ENCODE results near the gene PARD3B. TPM values are rescaled to one million over a fixed set of nuclear protein-coding genes. Genes with fewer than 3 reads are reported as not detected.

Gene PARD3B
- total RNA-seq, 4 donors from 2014 or later, result 21.8 to 85.6 (median 36.1) TPM

- Histone ChIP-seq H3K4me3 (no peak overlapping the region), H3K27ac (no peak overlapping the region), H3K9me3 (no peaks in the 10 kb centered on the region), H3K27me3 (no peaks in the 10 kb centered on the region), H3K4me1 (no peaks in the 10 kb centered on the region), H3K36me3 (no peaks in the 10 kb centered on the region)
- intact Hi-C loops (cut with DNase I; ENCODE audit: low total_unique reads), result no loop called here
- no peak for DNase-seq
- TF ChIP-seq, protein P1, sequence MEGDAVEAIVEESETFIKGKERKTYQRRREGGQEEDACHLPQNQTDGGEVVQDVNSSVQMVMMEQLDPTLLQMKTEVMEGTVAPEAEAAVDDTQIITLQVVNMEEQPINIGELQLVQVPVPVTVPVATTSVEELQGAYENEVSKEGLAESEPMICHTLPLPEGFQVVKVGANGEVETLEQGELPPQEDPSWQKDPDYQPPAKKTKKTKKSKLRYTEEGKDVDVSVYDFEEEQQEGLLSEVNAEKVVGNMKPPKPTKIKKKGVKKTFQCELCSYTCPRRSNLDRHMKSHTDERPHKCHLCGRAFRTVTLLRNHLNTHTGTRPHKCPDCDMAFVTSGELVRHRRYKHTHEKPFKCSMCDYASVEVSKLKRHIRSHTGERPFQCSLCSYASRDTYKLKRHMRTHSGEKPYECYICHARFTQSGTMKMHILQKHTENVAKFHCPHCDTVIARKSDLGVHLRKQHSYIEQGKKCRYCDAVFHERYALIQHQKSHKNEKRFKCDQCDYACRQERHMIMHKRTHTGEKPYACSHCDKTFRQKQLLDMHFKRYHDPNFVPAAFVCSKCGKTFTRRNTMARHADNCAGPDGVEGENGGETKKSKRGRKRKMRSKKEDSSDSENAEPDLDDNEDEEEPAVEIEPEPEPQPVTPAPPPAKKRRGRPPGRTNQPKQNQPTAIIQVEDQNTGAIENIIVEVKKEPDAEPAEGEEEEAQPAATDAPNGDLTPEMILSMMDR (IDR thresholded peaks at IDR 0.05), result no peak
- TF ChIP-seq POLR2A (IDR thresholded peaks at IDR 0.05), result no peak
Observed at GRCh38 chr2:204885747-204886146, 340.5 kb downstream of the PARD3B start.

- no peaks in the 10 kb centered on the region for H3K4me1 ChIP-seq
- no peak for TF ChIP-seq POLR2A (IDR thresholded peaks at IDR 0.05)
- TF ChIP-seq, protein P1 (IDR thresholded peaks at IDR 0.05), result no peak
- no peaks in the 10 kb centered on the region for H3K27me3 ChIP-seq
- no peak overlapping the region for H3K4me3 ChIP-seq
- intact Hi-C loops (cut with DNase I; ENCODE audit: low total_unique reads), result no loop called here
- no peak for DNase-seq
- no peaks in the 10 kb centered on the region for H3K9me3 ChIP-seq
- H3K27ac ChIP-seq, result no peak overlapping the region
- no peaks in the 10 kb centered on the region for H3K36me3 ChIP-seq
Observed at GRCh38 chr2:204886713-204887112, 341.4 kb downstream of the PARD3B start.

DNA sequence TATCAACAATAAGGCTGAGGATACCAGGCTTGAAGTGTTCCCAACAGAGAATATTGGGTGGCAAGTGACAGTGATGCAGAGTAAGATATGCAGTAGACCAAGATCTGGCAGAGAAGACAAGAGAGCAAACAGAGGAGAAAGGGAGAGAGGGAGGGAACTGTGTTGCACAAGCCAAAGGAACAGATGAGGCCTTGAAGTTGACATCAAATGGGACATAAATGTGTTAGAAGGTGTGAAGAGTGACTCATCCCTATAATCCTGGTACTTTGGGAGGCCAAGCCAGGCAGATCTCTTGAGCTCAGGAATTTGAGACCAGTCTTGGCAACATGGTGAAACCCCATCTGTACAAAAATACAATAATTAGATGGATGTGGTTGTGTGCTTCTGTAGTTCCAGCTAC lies 342.9 kb downstream of the PARD3B start:
- intact Hi-C loops (cut with DNase I; ENCODE audit: low total_unique reads), result no loop called here
- Histone ChIP-seq H3K4me1 (no peaks in the 10 kb centered on the region), H3K36me3 (no peaks in the 10 kb centered on the region), H3K27ac (no peak overlapping the region), H3K27me3 (no peaks in the 10 kb centered on the region), H3K9me3 (no peaks in the 10 kb centered on the region), H3K4me3 (no peak overlapping the region)
- TF ChIP-seq POLR2A (IDR thresholded peaks at IDR 0.05), result no peak
- TF ChIP-seq, protein P1 (IDR thresholded peaks at IDR 0.05), result no peak
- DNase-seq, result no peak

GRCh38 chr2:204890680-204891079 lies 345.4 kb downstream of the PARD3B start:
- no peaks in the 10 kb centered on the region for H3K36me3 ChIP-seq

GRCh38 chr2:204891739-204892138 lies 346.5 kb downstream of the PARD3B start:
- no peak for DNase-seq
- Histone ChIP-seq H3K36me3 (no peaks in the 10 kb centered on the region), H3K4me3 (no peak overlapping the region), H3K27me3 (no peaks in the 10 kb centered on the region), H3K4me1 (no peaks in the 10 kb centered on the region), H3K27ac (no peak overlapping the region), H3K9me3 (no peaks in the 10 kb centered on the region)
- TF ChIP-seq, protein P1 (IDR thresholded peaks at IDR 0.05), result no peak
- no peak for TF ChIP-seq POLR2A (IDR thresholded peaks at IDR 0.05)
- intact Hi-C loops (cut with DNase I; ENCODE audit: low total_unique reads), result no loop called here

More at GRCh38 chr2:204890680-204891079, 345.4 kb downstream of the PARD3B start:
- H3K9me3 ChIP-seq, result no peaks in the 10 kb centered on the region
- TF ChIP-seq, protein P1 (IDR thresholded peaks at IDR 0.05), result no peak
- no peak for TF ChIP-seq POLR2A (IDR thresholded peaks at IDR 0.05)
- no peak overlapping the region for H3K27ac ChIP-seq
- no peaks in the 10 kb centered on the region for H3K4me1 ChIP-seq
- H3K27me3 ChIP-seq, result no peaks in the 10 kb centered on the region
- intact Hi-C loops (cut with DNase I; ENCODE audit: low total_unique reads), result no loop called here
- no peak overlapping the region for H3K4me3 ChIP-seq
- no peak for DNase-seq
